Activated effector memory CD4-positive, alpha-beta T cell treated with anti-CD3 and anti-CD28 coated beads, Interleukin-2, amount 50 U/mL, for 16 hours (primary cell): ENCODE measurements around the gene SRSF3.
A peak's percentile ranks its signal among the peaks of the same experiment; 100 is the strongest.
"Not testable (repeated sequence)": the region's sequence is repeated elsewhere in the genome, so short reads cannot be mapped to it uniquely, and the experiment has no call there.

Experiments
- DNase-seq: peaks from one replicate; pipeline ENCODE4 v3.0.0-alpha.2; 2020

The SRSF3 gene

GRCh38 chr6:36576578-36576977 is 17.6 kb upstream of the SRSF3 start:
- DNase-seq = no peak

- no peak for DNase-seq
Measured at GRCh38 chr6:36577301-36577700, 16.9 kb upstream of the SRSF3 start.

- DNase-seq = no peak
Measured at GRCh38 chr6:36578030-36578429, 16.1 kb upstream of the SRSF3 start.

- no peak for DNase-seq
Measured at GRCh38 chr6:36578431-36578830, 15.7 kb upstream of the SRSF3 start.

- DNase-seq = no peak
Measured at GRCh38 chr6:36580184-36580526, 14.0 kb upstream of the SRSF3 start.

- no peak for DNase-seq
Measured at GRCh38 chr6:36581716-36582115, 12.4 kb upstream of the SRSF3 start.

GRCh38 chr6:36586606-36587005 is 7.6 kb upstream of the SRSF3 start:
- no peak for DNase-seq

- DNase-seq = not testable (repeated sequence)
Measured at GRCh38 chr6:36589025-36589400, 5.1 kb upstream of the SRSF3 start.

GRCh38 chr6:36590237-36590636 is 3.9 kb upstream of the SRSF3 start:
- DNase-seq = peak; percentile 56

GRCh38 chr6:36592221-36592655 is 1.9 kb upstream of the SRSF3 start:
- peak; percentile 50 for DNase-seq

GRCh38 chr6:36593569-36594028 is 563 bp upstream of the SRSF3 start:
- peak; percentile 83 for DNase-seq

GRCh38 chr6:36594816-36595643 is 868 bp downstream of the SRSF3 start:
- peak; percentile 68 for DNase-seq

- peak; percentile 36 for DNase-seq
Measured at GRCh38 chr6:36596356-36596755, 2.2 kb downstream of the SRSF3 start.

GRCh38 chr6:36597775-36598174 is 3.6 kb downstream of the SRSF3 start:
- peak; percentile 62 for DNase-seq

GRCh38 chr6:36598326-36598725 is 4.2 kb downstream of the SRSF3 start:
- peak; percentile 59 for DNase-seq

GRCh38 chr6:36598739-36599318 is 4.7 kb downstream of the SRSF3 start:
- DNase-seq = peak; percentile 59

GRCh38 chr6:36599791-36600209 is 5.6 kb downstream of the SRSF3 start:
- DNase-seq = peak; percentile 88

- no peak for DNase-seq
Measured at GRCh38 chr6:36600564-36601146, 6.5 kb downstream of the SRSF3 start.

GRCh38 chr6:36601818-36602217 is 7.7 kb downstream of the SRSF3 start:
- not testable (repeated sequence) for DNase-seq

- no peak for DNase-seq
Measured at GRCh38 chr6:36603222-36604089, 9.3 kb downstream of the SRSF3 start.

- DNase-seq = peak; percentile 59
Measured at GRCh38 chr6:36604090-36605060, 10.2 kb downstream of the SRSF3 start.

- peak; percentile 63 for DNase-seq
Measured at GRCh38 chr6:36605143-36605542, 11.0 kb downstream of the SRSF3 start.
